ENCODE measurements around the gene IFITM5. TPM values are rescaled to one million over a fixed set of nuclear protein-coding genes. Genes with fewer than 3 reads are reported as not detected.

The IFITM5 gene
- total and polyA plus RNA-seq, 2 of the 8 experiments (the other 6 are each of a cell fraction or from before 2014, with no cell fraction given), result not detected

GRCh38 chr11:297586-298405 lies 1.5 kb downstream of the IFITM5 start:
- no peaks in the 10 kb centered on the region for H3K23me2 ChIP-seq (ENCODE audit: low read depth, low read length)
- no peak overlapping the region for H2BK120ac ChIP-seq (replicated peaks; ENCODE audit: low read depth, low read length)
- H2BK15ac ChIP-seq (ENCODE audit: low read length), result 0 out of 2 replicates have a peak overlapping the region, but pooled peaks have one; percentile 72
- H2AK5ac ChIP-seq (ENCODE audit: low read depth, low read length), result peak overlapping the region; percentile 88
- ChIA-PET POLR2A (ENCODE audit: partially characterized antibody) (interaction anchor here (0.8 to 5.2 kb wide), 9 partner anchors 8 to 71 kb away, joined by 3 to 51 read pairs (median 4); partner anchors contain the start of genes IFITM2 and PGGHG), CTCF (ENCODE audit: partially characterized antibody) (interaction anchor here (2.2 kb wide), 1 partner anchor 47 kb away, joined by 11 read pairs; no protein-coding TSS in a partner anchor)
- peak overlapping the region; percentile 92; the same call in 1 of the 2 replicates for H2BK12ac ChIP-seq (ENCODE audit: low read depth, low read length)
- H3K4ac ChIP-seq (replicated peaks; ENCODE audit: insufficient read length, low read depth, low read length), result no peak overlapping the region
- TF ChIP-seq TBP (IDR thresholded peaks at IDR 0.05; ENCODE audit: low read depth, low read length), result no peak
- no peak for TF ChIP-seq GTF2F1 (IDR thresholded peaks at IDR 0.05; ENCODE audit: borderline replicate concordance, low read depth, low read length)
- TF ChIP-seq TAF7 (optimal IDR thresholded peaks at IDR 0.05; ENCODE audit: borderline replicate concordance, low read depth, low read length), result peak; percentile 15
- no peak for FAIRE-seq
- peaks cover 3 to 20% (median 15%) of the 10 kb centered on the region in 4 experiments; a peak in 6 of 8 replicates for H3K36me3 ChIP-seq (ENCODE audit: control insufficient read depth in 2 of 4, insufficient read depth in 4 of 4, low read length in 3 of 4)
- 91% methylated on average over 26 of the region's 26 CpGs; no CpG with 5 or more reads in 1 of the 2 experiments for WGBS, 2 experiments (ENCODE audit: extremely low coverage in 1 of 2, insufficient coverage in 1 of 2, insufficient read length in 1 of 2, insufficient replicate concordance in 2 of 2, low coverage in 1 of 2, low lambda C conversion rate in 2 of 2, missing lambda C conversion rate in 1 of 2)
- H2BK5ac ChIP-seq (ENCODE audit: low read depth, low read length), result peak overlapping the region; percentile 83; the same call in 1 of the 2 replicates
- no peak overlapping the region for H3K4me2 ChIP-seq (ENCODE audit: insufficient read depth in 1 of 2, low read depth in 2 of 2, low read length in 2 of 2)
- H3K9me3 ChIP-seq (ENCODE audit: insufficient read depth in 2 of 2, low read depth in 1 of 2, low read length in 1 of 2), result no peaks in the 10 kb centered on the region
- H4K5ac ChIP-seq (ENCODE audit: insufficient read length, low read depth, low read length), result no peak overlapping the region
- no peaks in the 10 kb centered on the region for H3K79me2 ChIP-seq (ENCODE audit: control insufficient read depth in 1 of 2, insufficient read depth in 2 of 2, low read length in 2 of 2)
- H3K79me1 ChIP-seq (ENCODE audit: low read depth, low read length), result no peaks in the 10 kb centered on the region
- H3K9ac ChIP-seq (replicated peaks in 1 of 4; ENCODE audit: extremely low read depth in 1 of 4, low read depth in 3 of 4, low read length in 3 of 4), result no peak overlapping the region; a peak in 1 of 7 replicates
- no peak overlapping the region for H2AFZ ChIP-seq (ENCODE audit: low read length)
- no peak overlapping the region for H2BK20ac ChIP-seq (ENCODE audit: low read length)
- no peak for DNase-seq (ENCODE audit: low read depth in 1 of 2, low spot score in 2 of 2)
- no peak overlapping the region for H3K27ac ChIP-seq (ENCODE audit: low read depth, low read length)
- H3K18ac ChIP-seq (ENCODE audit: extremely low read depth, low read length), result peak overlapping the region; percentile 78; the same call in 1 of the 2 replicates
- no peaks in the 10 kb centered on the region for H3K27me3 ChIP-seq (replicated peaks in 1 of 4; ENCODE audit: control insufficient read depth in 3 of 4, extremely low read depth in 1 of 4, insufficient read depth in 3 of 4, low read length in 3 of 4)
- no peak overlapping the region for H3K4me3 ChIP-seq (ENCODE audit: extremely low read depth in 1 of 4, insufficient read depth in 2 of 4, low read depth in 3 of 4, low read length in 4 of 4)
- H4K8ac ChIP-seq (ENCODE audit: extremely low read depth, insufficient read depth, low read length), result no peak overlapping the region; the same call in 1 of the 2 replicates
- no peaks in the 10 kb centered on the region for H4K20me1 ChIP-seq (replicated peaks in 1 of 2; ENCODE audit: control insufficient read depth in 1 of 2, insufficient read depth in 2 of 2, low read length in 2 of 2)
- H3K56ac ChIP-seq (replicated peaks; ENCODE audit: insufficient read length, low read depth, low read length), result no peak overlapping the region
- H3K4me1 ChIP-seq (replicated peaks in 1 of 4; ENCODE audit: control insufficient read depth in 3 of 4, insufficient read depth in 4 of 4, low read length in 3 of 4), result peaks cover 6 to 20% (median 12%) of the 10 kb centered on the region in 4 experiments
- H3K14ac ChIP-seq (ENCODE audit: insufficient read length), result peak overlapping the region; percentile 22
- no peak overlapping the region for H4K91ac ChIP-seq (replicated peaks; ENCODE audit: insufficient read length, low read length)
- no peak overlapping the region for H3K23ac ChIP-seq (ENCODE audit: insufficient read length)
